Keratinocyte (primary cell): ENCODE data around the gene MERTK. TPM values are rescaled to one million over a fixed set of nuclear protein-coding genes. Genes with fewer than 3 reads are reported as not detected.
"Not testable (repeated sequence)": the region's sequence is repeated elsewhere in the genome, so short reads cannot be mapped to it uniquely, and the experiment has no call there.

Experiments used
- DNase-seq: peaks from one replicate; pipeline ENCODE4 v3.0.0-alpha.2; 2011; ENCODE audit warnings: low read depth, missing footprints, low spot score
- FAIRE-seq: peaks from 2 replicates; lab custom pipeline; 2011; peaks lifted over from hg19 to GRCh38; lab: Jason Lieb, UNC
- H2AFZ ChIP-seq: 2 replicates; pipeline ENCODE4 v1.6.0; 2012; ENCODE audit warnings: low read length, control low read depth, inconsistent platforms; ENCODE audit not compliant: control insufficient read depth
- H3K27ac ChIP-seq: 2 replicates; pipeline ENCODE4 v1.5.1; 2011; ENCODE audit warnings: low read length; ENCODE audit not compliant: control insufficient read depth, insufficient read depth
- H3K27me3 ChIP-seq: 3 replicates; pipeline ENCODE4 v1.6.0; 2011; ENCODE audit warnings: low read length; ENCODE audit not compliant: control insufficient read depth, insufficient read depth; ENCODE audit errors: extremely low read depth
- H3K36me3 ChIP-seq, 2 experiments: 2 replicates in 1 of 2; 3 replicates in 1 of 2; pipeline ENCODE4 v1.5.1; 2011; ENCODE audit warnings: low read length in 2 of 2, mild to moderate bottlenecking in 1 of 2; ENCODE audit not compliant: control insufficient read depth in 2 of 2, insufficient read depth in 2 of 2; ENCODE audit errors: extremely low read depth in 1 of 2
- H3K4me1 ChIP-seq: 3 replicates; pipeline ENCODE4 v1.5.1; 2011; ENCODE audit warnings: low read length; ENCODE audit not compliant: control insufficient read depth, insufficient read depth; ENCODE audit errors: extremely low read depth
- H3K4me2 ChIP-seq: 3 replicates; pipeline ENCODE4 v1.6.0; 2011; ENCODE audit warnings: low read depth, low read length; ENCODE audit not compliant: control insufficient read depth, insufficient read depth; ENCODE audit errors: extremely low read depth
- H3K4me3 ChIP-seq, 3 experiments: fragments of 200-600 bp in 1 of 3; sonication (generic) in 1 of 3; 2 replicates in 2 of 3; 3 replicates in 1 of 3; pipeline ENCODE4 v1.5.1; 2011 to 2016; ENCODE audit warnings: low read length in 3 of 3, mild to moderate bottlenecking in 3 of 3, control low read depth in 2 of 3, inconsistent platforms in 1 of 3, low read depth in 1 of 3, mixed read lengths in 1 of 3, mixed run types in 1 of 3, moderate library complexity in 1 of 3; ENCODE audit not compliant: control insufficient read depth in 2 of 3, insufficient read depth in 2 of 3; ENCODE audit errors: extremely low read depth in 1 of 3
- H3K79me2 ChIP-seq: 2 replicates; pipeline ENCODE4 v1.6.0; 2012; ENCODE audit warnings: low read length; ENCODE audit not compliant: control insufficient read depth, insufficient read depth
- H3K9ac ChIP-seq: 3 replicates; pipeline ENCODE4 v1.6.0; 2011; ENCODE audit warnings: low read length; ENCODE audit not compliant: control insufficient read depth, insufficient read depth; ENCODE audit errors: extremely low read depth
- H3K9me1 ChIP-seq: 3 replicates; pipeline ENCODE4 v1.6.0; 2011; ENCODE audit warnings: low read length; ENCODE audit not compliant: control insufficient read depth, insufficient read depth; ENCODE audit errors: extremely low read depth
- H3K9me3 ChIP-seq: 2 replicates; pipeline ENCODE4 v1.5.1; 2012; ENCODE audit warnings: low read depth, low read length; ENCODE audit not compliant: control insufficient read depth
- H4K20me1 ChIP-seq: 3 replicates; pipeline ENCODE4 v1.6.0; 2011; ENCODE audit warnings: low read length; ENCODE audit not compliant: control insufficient read depth, insufficient read depth; ENCODE audit errors: extremely low read depth
- EZH2 ChIP-seq: IDR thresholded peaks from one replicate; pipeline ENCODE4 v1.6.1; 2012; ENCODE audit warnings: inconsistent platforms, mild to moderate bottlenecking, low read length, moderate library complexity
- dilution Hi-C: fragments of 300-500 bp; cut with MboI; formaldehyde crosslinking; loops from one replicate; pipeline ENCODE4 v1.7.0; 2020; ENCODE audit warnings: low sequenced_read_pairs; ENCODE audit not compliant: extremely low pct_ligation_motif_present
- polyA plus RNA-seq, 5 experiments: library from polyadenylated mRNA; depleted of rRNA in 3 of 5; stranded (reverse) in 3 of 5; stranded (forward) in 1 of 5; unstranded in 1 of 5; fragments of >200 nt; gene quantifications; 1 replicate in 1 of 5; 2 replicates in 3 of 5; 3 replicates in 1 of 5; pipeline versions ENCODE4 v1.2.1 to v1.2.3, GENCODE V29; 2011 to 2012; ENCODE audit warnings: missing spikeins in 2 of 5, low read depth in 1 of 5, low replicate concordance in 1 of 5
- TF ChIP-seq, protein P1 (sequence below), 3 experiments: IDR thresholded peaks in 1 of 3; conservative IDR thresholded peaks in 1 of 3; optimal IDR thresholded peaks in 1 of 3; 2 replicates in 2 of 3; 3 replicates in 1 of 3; pipeline versions ENCODE3 to v1.5.1; 2011; ENCODE audit warnings: low read length in 3 of 3, mild to moderate bottlenecking in 3 of 3, moderate library complexity in 2 of 3, control low read depth in 1 of 3, inconsistent platforms in 1 of 3; ENCODE audit not compliant: insufficient read depth in 2 of 3; ENCODE audit errors: extremely low read depth in 1 of 3

Gene MERTK
- polyA plus RNA-seq, 1 donor (not counting 4 experiments of a cell fraction or from before 2014, with no cell fraction given), result 0.14 TPM

GRCh38 chr2:111909079-111909478 is 10.7 kb downstream of the MERTK start:
- Histone ChIP-seq H3K79me2 (no peaks in the 10 kb centered on the region), H3K9me3 (no peaks in the 10 kb centered on the region), H3K9me1 (no peaks in the 10 kb centered on the region), H3K27ac (no peak overlapping the region), H2AFZ (no peak overlapping the region), H3K27me3 (peaks cover under 1% of the 10 kb centered on the region), H3K36me3 (no peaks in the 10 kb centered on the region), H3K4me2 (no peak overlapping the region), H3K4me1 (peaks cover 6% of the 10 kb centered on the region), H3K9ac (no peak overlapping the region), H4K20me1 (no peaks in the 10 kb centered on the region), H3K4me3 (no peak overlapping the region)
- no peak for TF ChIP-seq EZH2
- TF ChIP-seq, protein P1, sequence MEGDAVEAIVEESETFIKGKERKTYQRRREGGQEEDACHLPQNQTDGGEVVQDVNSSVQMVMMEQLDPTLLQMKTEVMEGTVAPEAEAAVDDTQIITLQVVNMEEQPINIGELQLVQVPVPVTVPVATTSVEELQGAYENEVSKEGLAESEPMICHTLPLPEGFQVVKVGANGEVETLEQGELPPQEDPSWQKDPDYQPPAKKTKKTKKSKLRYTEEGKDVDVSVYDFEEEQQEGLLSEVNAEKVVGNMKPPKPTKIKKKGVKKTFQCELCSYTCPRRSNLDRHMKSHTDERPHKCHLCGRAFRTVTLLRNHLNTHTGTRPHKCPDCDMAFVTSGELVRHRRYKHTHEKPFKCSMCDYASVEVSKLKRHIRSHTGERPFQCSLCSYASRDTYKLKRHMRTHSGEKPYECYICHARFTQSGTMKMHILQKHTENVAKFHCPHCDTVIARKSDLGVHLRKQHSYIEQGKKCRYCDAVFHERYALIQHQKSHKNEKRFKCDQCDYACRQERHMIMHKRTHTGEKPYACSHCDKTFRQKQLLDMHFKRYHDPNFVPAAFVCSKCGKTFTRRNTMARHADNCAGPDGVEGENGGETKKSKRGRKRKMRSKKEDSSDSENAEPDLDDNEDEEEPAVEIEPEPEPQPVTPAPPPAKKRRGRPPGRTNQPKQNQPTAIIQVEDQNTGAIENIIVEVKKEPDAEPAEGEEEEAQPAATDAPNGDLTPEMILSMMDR (optimal IDR thresholded peaks at IDR 0.05 in 1 of 3, IDR thresholded peaks at IDR 0.05 in 1 of 3, conservative IDR thresholded peaks at IDR 0.05 in 1 of 3; ENCODE audit: extremely low read depth in 1 of 3, insufficient read depth in 2 of 3, low read length in 3 of 3), result no peak
- no peak for FAIRE-seq
- dilution Hi-C loops, result loop anchor here (25.0 kb wide), 1 partner anchor 103 kb away; no protein-coding TSS in a partner anchor
- DNase-seq, result no peak

DNA sequence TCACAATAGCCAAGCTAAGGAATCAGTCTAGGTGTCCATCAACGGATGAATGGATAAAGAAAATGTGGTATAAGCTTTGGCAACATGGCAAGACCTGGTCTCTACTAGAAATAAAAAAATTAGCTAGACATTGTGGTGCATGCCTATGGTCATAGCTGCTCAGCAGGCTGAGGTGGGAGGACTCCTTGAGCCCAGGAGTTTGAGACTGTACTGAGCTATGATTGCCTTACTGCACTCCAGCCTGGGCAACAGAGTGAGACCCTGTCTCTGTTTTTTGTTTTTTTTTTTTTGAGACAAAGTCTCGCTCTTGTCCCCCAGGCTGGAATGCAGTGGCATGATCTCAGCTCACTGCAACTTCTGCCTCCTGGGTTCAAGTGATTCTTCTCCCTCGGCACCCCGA is 11.6 kb downstream of the MERTK start:
- not testable (repeated sequence) for H2AFZ ChIP-seq, H3K4me3 ChIP-seq, H3K4me1 ChIP-seq, H3K79me2 ChIP-seq, FAIRE-seq, H3K27me3 ChIP-seq, H3K27ac ChIP-seq, H3K4me2 ChIP-seq, H3K9me1 ChIP-seq, H4K20me1 ChIP-seq, H3K36me3 ChIP-seq, H3K9ac ChIP-seq, DNase-seq, H3K9me3 ChIP-seq
- dilution Hi-C loops, result loop anchor here (25.0 kb wide), 1 partner anchor 102 kb away; no protein-coding TSS in a partner anchor
